ENCODE measurements around the gene ARHGEF10L.

Gene ARHGEF10L

DNA sequence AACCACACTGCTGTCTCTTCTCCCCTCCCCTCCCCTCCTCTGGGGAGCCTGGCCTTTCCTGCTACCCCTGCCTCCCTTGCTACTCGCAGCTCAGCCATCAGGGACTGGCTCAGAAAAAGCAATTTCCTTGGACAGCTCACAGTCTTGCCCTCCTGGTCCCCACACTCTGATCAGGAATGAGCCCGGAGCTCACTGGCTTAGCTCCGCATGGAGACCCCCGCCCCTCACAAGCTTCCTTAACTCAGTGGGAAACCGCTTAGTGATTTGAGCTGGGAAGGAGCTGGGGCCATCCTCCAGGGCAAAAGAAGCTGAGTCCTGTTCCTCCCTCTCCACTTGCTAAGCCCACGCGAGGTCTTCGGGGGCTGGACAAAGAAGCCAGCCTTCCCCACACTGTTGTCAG is 145.3 kb downstream of the ARHGEF10L start:
- H3K27ac Mint-ChIP-seq: no peak overlapping the region
- no peaks in the 10 kb centered on the region for H3K36me3 Mint-ChIP-seq (ENCODE audit: insufficient read depth)
- DNase-seq: no peak
- peaks cover 31 to 45% of the 10 kb centered on the region in 2 donors for H3K27me3 Mint-ChIP-seq
- H3K9me3 Mint-ChIP-seq: no peaks in the 10 kb centered on the region
- no peak for ATAC-seq (replicated peaks)
- H3K4me1 Mint-ChIP-seq (ENCODE audit: low read depth in 2 of 2): no peaks in the 10 kb centered on the region
- H3K4me3 Mint-ChIP-seq: no peak overlapping the region

DNA sequence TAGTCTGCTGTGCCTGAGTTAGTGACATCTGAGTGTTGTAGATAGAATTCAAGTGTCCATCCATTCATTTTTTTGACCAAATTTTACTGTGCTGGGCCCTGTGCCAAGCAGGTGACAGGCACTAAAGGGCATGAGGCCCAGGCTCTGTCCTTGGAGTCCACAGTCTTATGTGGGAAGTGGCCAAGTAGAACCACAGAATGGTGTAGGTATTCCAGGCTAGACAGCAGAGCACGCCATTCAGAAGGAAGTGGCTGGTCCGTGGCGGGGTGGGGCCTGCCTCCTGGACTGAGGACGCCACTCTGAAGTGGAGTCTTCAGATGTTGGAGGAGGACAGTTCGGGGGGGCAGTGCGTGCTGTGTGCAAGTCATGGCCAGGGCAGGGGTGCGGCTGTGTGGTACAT is 146.8 kb downstream of the ARHGEF10L start:
- DNase-seq (no peak), ATAC-seq (replicated peaks) (no peak)
- Mint-ChIP-seq H3K9me3 (no peaks in the 10 kb centered on the region), H3K4me3 (no peak overlapping the region), H3K27ac (no peak overlapping the region), H3K4me1 (ENCODE audit: low read depth in 2 of 2) (no peaks in the 10 kb centered on the region), H3K27me3 (peaks cover 31 to 45% of the 10 kb centered on the region in 2 donors), H3K36me3 (ENCODE audit: insufficient read depth) (no peaks in the 10 kb centered on the region)

DNA sequence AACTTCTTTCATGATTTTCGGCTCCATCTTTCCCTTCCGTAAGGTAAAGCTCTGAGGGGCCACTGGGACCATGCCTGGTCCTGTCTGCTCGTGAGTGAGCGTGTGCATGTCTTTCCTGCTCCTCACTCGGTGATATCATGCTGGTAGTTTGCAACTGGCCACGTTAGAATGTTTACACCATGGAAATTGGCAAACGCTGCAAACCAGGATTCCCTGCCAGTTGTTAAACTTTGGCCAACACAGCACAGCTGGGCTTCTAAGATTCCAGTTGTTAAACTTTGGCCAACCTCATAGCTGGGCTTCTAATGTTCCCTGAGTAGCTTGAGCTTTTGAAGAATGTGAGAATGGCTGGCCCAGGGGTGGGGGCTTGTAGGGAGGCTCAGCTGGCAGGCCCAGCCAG is 147.6 kb downstream of the ARHGEF10L start:
- H3K9me3 Mint-ChIP-seq: no peaks in the 10 kb centered on the region
- ATAC-seq (replicated peaks) (no peak), DNase-seq (no peak)
- no peak overlapping the region for H3K4me3 Mint-ChIP-seq
- H3K27ac Mint-ChIP-seq: no peak overlapping the region
- no peaks in the 10 kb centered on the region for H3K4me1 Mint-ChIP-seq (ENCODE audit: low read depth in 2 of 2)
- no peaks in the 10 kb centered on the region for H3K36me3 Mint-ChIP-seq (ENCODE audit: insufficient read depth)
- peaks cover 30 to 47% of the 10 kb centered on the region in 2 donors for H3K27me3 Mint-ChIP-seq

DNA sequence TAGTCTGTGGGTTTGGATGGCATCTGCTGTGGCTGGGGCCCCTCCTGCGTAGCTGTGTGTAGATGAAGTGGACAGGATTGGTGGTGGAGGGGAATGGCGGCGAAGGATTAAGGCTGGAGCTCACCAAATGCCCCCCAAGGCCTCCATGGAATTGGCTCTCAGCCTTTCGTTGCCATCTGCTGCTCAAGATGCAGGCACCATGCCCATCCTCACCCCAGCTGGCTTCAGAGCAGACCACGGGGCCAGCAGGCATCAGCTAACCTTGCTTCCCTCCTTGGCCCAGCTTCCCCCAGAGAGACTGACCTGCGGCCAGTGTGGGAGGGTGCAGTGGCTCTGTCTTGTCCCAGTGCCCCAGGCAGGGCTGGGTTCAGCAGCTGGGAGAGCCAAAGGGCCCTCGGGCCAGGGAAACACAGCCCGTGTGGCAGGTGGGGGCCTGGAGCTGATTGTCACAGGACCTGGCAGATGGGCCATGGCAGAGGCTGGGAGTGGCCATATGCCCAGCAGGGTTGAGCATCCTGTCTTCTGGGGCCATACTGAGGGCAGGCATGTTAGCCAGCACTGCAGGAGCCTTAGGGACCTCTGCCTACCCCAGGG is 148.8 kb downstream of the ARHGEF10L start:
- ATAC-seq (replicated peaks) (no peak), DNase-seq (no peak)
- no peaks in the 10 kb centered on the region for H3K9me3 Mint-ChIP-seq
- H3K27me3 Mint-ChIP-seq: peaks cover 34 to 55% of the 10 kb centered on the region in 2 donors
- H3K36me3 Mint-ChIP-seq (ENCODE audit: insufficient read depth): peaks cover 3% of the 10 kb centered on the region
- no peak overlapping the region for H3K27ac Mint-ChIP-seq
- no peak overlapping the region for H3K4me3 Mint-ChIP-seq
- no peaks in the 10 kb centered on the region for H3K4me1 Mint-ChIP-seq (ENCODE audit: low read depth in 2 of 2)

DNA sequence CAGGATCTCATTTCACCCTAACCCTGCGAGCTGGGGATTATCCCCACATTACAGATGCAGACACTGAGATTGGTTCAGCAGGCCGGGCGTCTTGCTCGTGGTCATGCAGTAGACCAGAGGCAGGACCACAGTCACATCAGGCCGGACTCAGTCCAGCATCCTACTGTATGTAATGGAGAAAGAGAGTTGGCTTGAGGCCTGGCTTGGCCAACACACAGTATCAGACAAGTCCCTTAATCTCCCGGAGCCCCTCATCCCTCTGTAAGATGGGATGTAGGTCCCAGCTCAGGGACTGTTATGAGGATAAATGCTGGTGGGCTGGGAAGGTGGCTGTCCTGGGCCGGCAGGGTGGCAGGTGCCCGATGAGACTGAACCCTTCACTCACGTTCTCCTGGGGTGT is 149.5 kb downstream of the ARHGEF10L start:
- Mint-ChIP-seq H3K4me1 (ENCODE audit: low read depth in 2 of 2) (no peaks in the 10 kb centered on the region), H3K36me3 (ENCODE audit: insufficient read depth) (peaks cover 3% of the 10 kb centered on the region), H3K4me3 (no peak overlapping the region), H3K27ac (no peak overlapping the region), H3K27me3 (peaks cover 28 to 55% of the 10 kb centered on the region in 2 donors), H3K9me3 (no peaks in the 10 kb centered on the region)
- ATAC-seq (replicated peaks) (no peak), DNase-seq (no peak)

DNA sequence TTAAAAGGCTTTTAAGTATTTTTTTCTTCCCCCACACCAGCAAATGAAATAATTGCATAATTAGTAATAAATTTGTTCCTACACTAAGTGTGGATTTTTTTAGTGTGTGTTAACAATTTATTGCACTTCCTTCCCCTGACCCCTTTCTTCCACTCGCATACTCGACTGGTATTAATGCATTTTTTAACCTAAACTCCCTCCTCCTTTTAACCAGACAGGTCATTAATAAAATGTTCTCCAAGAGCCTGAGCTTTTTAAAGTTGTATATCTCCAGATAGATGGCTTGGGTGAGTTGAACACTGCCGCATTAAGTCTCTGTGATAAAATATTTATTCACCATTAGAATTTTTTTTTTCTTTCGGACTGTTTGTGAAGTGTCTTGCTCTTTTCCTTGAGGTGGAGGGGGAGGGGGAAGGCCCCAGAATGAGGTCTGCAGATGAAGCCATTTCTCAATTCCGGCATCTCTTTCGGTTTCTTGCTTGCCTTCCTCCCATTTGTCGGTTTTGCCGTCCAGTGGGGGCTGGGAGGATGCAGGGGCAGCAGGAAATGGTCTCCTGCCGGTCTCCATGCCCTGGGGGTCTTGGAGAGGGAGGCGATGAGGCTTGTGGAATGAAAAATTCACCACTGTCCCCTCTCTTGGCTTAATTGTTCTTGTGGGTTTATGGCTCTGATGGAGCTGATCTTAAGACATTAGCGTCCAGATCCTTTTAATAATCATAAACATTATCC is 151.6 kb downstream of the ARHGEF10L start:
- peaks cover 3% of the 10 kb centered on the region for H3K36me3 Mint-ChIP-seq (ENCODE audit: insufficient read depth)
- H3K27me3 Mint-ChIP-seq: peaks cover 13 to 45% of the 10 kb centered on the region in 2 donors
- no peak overlapping the region for H3K27ac Mint-ChIP-seq
- H3K4me3 Mint-ChIP-seq: no peak overlapping the region
- ATAC-seq (replicated peaks) (no peak), DNase-seq (no peak)
- no peaks in the 10 kb centered on the region for H3K9me3 Mint-ChIP-seq
- no peaks in the 10 kb centered on the region for H3K4me1 Mint-ChIP-seq (ENCODE audit: low read depth in 2 of 2)

DNA sequence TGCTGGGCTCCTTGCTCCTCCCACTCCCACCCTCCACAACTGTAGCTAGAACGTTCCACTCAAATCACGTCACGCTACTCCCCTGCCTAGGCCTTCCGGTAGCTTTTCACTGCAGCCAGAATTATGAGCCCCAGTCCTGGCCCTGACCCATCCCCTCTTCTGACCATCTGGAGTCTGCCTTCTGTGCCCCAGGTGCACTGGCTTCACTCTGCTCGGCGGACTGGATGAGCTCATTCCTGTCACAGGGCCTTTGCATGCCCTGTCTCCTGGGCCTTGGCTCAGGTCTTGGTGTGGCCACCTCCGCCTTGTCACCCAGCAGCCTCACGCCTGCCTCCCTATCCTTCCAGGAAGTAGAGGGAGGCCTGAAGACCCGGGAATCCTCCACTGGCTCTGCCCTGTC is 153.1 kb downstream of the ARHGEF10L start:
- ATAC-seq (replicated peaks): no peak
- Mint-ChIP-seq H3K27ac (no peak overlapping the region), H3K4me1 (ENCODE audit: low read depth in 2 of 2) (no peaks in the 10 kb centered on the region), H3K36me3 (ENCODE audit: insufficient read depth) (peaks cover 3% of the 10 kb centered on the region), H3K4me3 (no peak overlapping the region), H3K9me3 (no peaks in the 10 kb centered on the region), H3K27me3 (peaks cover 8 to 31% of the 10 kb centered on the region in 2 donors)
- no peak for DNase-seq

DNA sequence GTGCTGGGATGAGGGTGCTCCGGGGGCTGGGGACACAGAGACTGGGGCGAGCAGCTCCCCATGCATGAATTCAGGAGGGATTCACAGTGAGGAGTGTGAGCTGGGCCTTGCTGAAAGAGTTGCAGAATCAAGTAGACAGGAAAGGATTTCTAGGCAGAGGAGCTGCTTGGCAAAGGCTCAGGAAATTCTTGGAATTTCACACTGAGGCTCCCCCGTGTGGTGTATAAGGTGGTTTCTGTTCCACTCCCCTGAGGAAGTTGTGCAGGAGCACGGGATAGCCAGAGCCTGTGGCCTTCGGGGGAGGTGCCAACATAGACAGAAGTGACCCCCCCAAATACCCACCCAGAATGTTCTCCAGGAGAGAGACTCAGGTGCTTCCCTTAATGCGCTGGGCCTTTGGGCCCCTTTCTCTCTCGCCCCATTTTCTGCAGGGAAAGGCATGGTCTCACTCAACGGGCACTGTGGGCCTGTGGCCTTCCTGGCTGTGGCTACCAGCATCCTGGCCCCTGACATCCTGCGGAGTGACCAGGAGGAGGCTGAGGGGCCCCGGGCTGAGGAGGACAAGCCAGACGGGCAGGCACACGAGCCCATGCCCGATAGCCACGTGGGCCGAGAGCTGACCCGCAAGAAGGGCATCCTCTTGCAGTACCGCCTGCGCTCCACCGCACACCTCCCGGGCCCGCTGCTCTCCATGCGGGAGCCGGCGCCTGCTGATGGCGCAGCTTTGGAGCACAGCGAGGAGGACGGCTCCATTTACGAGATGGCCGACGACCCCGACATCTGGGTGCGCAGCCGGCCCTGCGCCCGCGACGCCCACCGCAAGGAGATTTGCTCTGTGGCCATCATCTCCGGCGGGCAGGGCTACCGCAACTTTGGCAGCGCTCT is 157.2 kb downstream of the ARHGEF10L start:
- Mint-ChIP-seq H3K36me3 (ENCODE audit: insufficient read depth) (peaks cover 3% of the 10 kb centered on the region), H3K27ac (no peak overlapping the region), H3K9me3 (no peaks in the 10 kb centered on the region), H3K4me3 (no peak overlapping the region), H3K27me3 (peaks cover 14 to 65% of the 10 kb centered on the region in 2 donors), H3K4me1 (ENCODE audit: low read depth in 2 of 2) (no peaks in the 10 kb centered on the region)
- ATAC-seq (replicated peaks) (no peak), DNase-seq (no peak)

DNA sequence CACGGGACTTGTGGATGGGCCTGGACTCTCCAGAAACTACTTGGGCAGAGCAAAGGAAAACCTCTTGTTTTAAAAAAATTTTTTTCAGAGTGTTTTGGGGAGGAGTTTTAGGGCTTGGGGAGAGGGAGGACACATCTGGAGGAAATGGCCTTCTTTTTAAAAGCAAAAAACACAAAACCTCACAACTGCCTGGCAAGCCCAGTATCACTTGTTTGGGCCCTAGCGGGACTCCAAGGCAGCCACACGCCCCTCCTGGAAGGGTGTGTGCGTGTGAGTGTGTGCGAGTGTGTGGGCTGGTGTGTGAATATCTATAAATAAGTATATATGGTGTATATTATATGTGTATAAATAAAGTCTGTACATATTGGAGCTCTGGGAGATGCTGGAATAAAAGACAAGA is 158.0 kb downstream of the ARHGEF10L start:
- DNase-seq (no peak), ATAC-seq (replicated peaks) (no peak)
- Mint-ChIP-seq H3K4me3 (no peak overlapping the region), H3K27me3 (peaks cover 14 to 60% of the 10 kb centered on the region in 2 donors), H3K36me3 (ENCODE audit: insufficient read depth) (peaks cover 3% of the 10 kb centered on the region), H3K9me3 (no peaks in the 10 kb centered on the region), H3K4me1 (ENCODE audit: low read depth in 2 of 2) (no peaks in the 10 kb centered on the region), H3K27ac (no peak overlapping the region)

DNA sequence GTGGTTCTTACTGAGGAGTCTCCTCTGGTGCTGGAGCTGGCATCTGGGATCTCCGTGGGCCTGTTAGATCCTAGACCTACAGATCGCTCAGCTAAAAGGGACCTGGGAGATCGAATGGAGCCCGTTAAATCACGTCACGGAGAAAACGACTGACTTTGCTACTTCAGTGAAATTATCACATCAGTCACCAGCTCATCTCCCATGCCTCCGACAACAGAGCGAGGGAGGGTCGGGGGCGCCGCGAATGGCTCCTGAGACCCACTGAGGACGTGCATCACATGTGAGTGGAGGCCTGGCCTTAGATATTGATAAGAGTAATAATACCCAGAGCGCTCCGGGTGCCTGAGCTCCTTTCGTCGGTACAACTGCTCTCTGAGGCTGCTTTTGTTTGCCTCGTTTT is 160.1 kb downstream of the ARHGEF10L start:
- no peaks in the 10 kb centered on the region for H3K36me3 Mint-ChIP-seq (ENCODE audit: insufficient read depth)
- H3K27ac Mint-ChIP-seq: no peak overlapping the region
- no peak for ATAC-seq (replicated peaks)
- H3K27me3 Mint-ChIP-seq: peaks cover 6 to 39% of the 10 kb centered on the region in 2 donors
- no peaks in the 10 kb centered on the region for H3K4me1 Mint-ChIP-seq (ENCODE audit: low read depth in 2 of 2)
- H3K4me3 Mint-ChIP-seq: no peak overlapping the region
- H3K9me3 Mint-ChIP-seq: no peaks in the 10 kb centered on the region
- DNase-seq: no peak

DNA sequence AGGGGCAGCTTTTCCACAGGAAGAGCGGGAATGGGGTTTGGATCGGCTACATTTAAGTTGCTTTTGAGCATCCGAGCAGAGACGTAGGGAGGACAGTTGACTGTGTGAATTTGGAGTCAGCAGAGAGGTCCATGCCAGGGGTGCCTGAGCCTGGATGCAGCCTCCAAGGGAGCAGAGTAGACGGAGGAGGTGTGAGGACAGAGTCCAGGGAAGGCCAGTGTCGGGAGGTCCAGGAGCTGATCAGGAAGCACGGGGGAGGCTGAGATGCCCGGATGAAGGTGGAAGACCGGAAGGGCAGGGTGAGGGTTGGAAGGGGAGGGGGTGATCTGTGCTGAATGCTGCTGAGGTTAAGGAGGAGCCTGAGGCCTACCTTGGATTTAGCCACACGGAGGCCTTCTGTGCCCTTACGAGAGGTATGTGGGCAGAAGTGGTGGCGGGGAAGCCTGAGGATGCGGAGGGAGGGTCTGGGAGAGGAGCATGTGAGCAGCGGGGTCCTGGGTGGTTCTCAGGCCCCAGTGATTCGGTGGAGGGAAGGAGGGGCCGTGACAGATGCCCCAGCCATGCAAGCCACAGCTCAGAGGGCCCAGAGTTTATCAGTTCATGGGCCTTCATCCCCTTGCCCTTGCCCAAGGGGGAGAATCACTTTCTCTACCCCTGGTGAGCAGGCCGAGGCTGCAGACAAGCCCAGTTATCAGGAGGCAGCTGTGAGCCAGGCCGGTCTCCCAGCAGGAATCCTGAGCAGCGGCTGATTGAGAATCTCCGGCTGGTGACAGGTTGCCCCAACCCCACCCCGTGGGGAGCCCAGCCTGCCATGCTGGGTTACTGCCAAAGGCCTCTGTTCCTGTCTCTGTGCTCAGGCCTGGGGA is 161.7 kb downstream of the ARHGEF10L start:
- DNase-seq (no peak), ATAC-seq (replicated peaks) (no peak)
- no peak overlapping the region for H3K27ac Mint-ChIP-seq
- H3K9me3 Mint-ChIP-seq: no peaks in the 10 kb centered on the region
- peaks cover 10 to 44% of the 10 kb centered on the region in 2 donors for H3K27me3 Mint-ChIP-seq
- no peaks in the 10 kb centered on the region for H3K4me1 Mint-ChIP-seq (ENCODE audit: low read depth in 2 of 2)
- H3K36me3 Mint-ChIP-seq (ENCODE audit: insufficient read depth): no peaks in the 10 kb centered on the region
- no peak overlapping the region for H3K4me3 Mint-ChIP-seq

DNA sequence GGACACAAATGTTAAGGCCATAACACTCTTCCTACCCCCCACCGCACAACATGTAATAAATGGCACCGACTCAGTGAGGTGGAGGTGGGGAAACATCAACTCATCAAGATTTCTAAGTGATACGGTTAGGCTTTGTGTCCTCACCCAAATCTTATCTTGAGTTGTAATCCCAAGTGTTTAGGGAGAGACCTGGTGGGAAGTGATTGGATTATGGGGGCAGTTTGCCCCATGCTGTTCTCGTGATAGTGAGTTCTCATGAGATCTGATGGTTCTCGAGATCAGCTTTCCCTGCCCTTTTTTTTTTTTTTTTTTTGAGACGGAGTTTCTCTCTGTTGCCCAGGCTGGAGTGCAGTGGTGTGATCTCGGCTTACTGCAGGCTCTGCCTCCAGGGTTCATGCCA is 164.7 kb downstream of the ARHGEF10L start:
- Mint-ChIP-seq H3K4me1 (ENCODE audit: low read depth in 2 of 2) (no peaks in the 10 kb centered on the region), H3K9me3 (no peaks in the 10 kb centered on the region), H3K4me3 (no peak overlapping the region), H3K36me3 (ENCODE audit: insufficient read depth) (no peaks in the 10 kb centered on the region), H3K27me3 (peaks cover 4 to 61% of the 10 kb centered on the region in 2 donors), H3K27ac (no peak overlapping the region)
- ATAC-seq (replicated peaks): no peak
- DNase-seq: no peak

DNA sequence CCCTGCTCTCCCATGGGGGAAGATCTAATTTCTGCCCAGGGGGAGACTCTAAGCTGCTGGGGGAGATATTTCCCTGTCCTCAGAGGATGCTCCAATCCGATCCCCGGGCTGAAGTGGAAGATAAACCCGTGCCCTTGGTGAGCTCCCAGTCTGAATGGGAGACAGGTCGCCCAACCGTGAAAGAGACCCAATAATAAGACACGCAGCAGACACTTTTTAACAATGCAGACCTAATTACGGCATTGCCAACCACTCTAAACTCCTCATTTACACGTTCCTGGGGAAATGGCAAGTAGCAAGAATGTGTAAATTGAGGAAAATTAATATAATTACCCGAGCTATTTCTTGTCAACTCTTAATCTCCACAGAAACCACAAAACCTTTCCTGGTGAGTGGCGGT is 166.9 kb downstream of the ARHGEF10L start:
- Mint-ChIP-seq H3K4me3 (no peak overlapping the region), H3K9me3 (no peaks in the 10 kb centered on the region), H3K27me3 (peaks cover 4 to 47% of the 10 kb centered on the region in 2 donors), H3K27ac (no peak overlapping the region), H3K4me1 (ENCODE audit: low read depth in 2 of 2) (no peaks in the 10 kb centered on the region), H3K36me3 (ENCODE audit: insufficient read depth) (no peaks in the 10 kb centered on the region)
- ATAC-seq (replicated peaks): no peak
- DNase-seq: no peak
